ENCODE data around the gene NT5C3B. TPM values are rescaled to one million over a fixed set of nuclear protein-coding genes. Genes with fewer than 3 reads are reported as not detected.

The NT5C3B gene
- total and polyA plus RNA-seq, 10 donors: 17.0 to 62.7 (median 29.5) TPM

GRCh38 chr17:41799366-41799765 is 36.7 kb downstream of the NT5C3B start:
- TF ChIP-seq POLR2AphosphoS5 (IDR thresholded peaks at IDR 0.05) (no peak), POLR2A (IDR thresholded peaks at IDR 0.05) (no peak)
- TF ChIP-seq, protein P1, sequence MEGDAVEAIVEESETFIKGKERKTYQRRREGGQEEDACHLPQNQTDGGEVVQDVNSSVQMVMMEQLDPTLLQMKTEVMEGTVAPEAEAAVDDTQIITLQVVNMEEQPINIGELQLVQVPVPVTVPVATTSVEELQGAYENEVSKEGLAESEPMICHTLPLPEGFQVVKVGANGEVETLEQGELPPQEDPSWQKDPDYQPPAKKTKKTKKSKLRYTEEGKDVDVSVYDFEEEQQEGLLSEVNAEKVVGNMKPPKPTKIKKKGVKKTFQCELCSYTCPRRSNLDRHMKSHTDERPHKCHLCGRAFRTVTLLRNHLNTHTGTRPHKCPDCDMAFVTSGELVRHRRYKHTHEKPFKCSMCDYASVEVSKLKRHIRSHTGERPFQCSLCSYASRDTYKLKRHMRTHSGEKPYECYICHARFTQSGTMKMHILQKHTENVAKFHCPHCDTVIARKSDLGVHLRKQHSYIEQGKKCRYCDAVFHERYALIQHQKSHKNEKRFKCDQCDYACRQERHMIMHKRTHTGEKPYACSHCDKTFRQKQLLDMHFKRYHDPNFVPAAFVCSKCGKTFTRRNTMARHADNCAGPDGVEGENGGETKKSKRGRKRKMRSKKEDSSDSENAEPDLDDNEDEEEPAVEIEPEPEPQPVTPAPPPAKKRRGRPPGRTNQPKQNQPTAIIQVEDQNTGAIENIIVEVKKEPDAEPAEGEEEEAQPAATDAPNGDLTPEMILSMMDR (IDR thresholded peaks at IDR 0.05 in 8 of 11, conservative IDR thresholded peaks at IDR 0.05 in 3 of 11): no peak
- 93 to 96% (median 94%) methylated on average over 8 of the region's 8 CpGs for WGBS, 5 donors
- H3K4me1 ChIP-seq: peaks cover 6 to 28% (median 18%) of the 10 kb centered on the region in 6 donors
- intact Hi-C loops (cut with DNase I; ENCODE audit: low total_unique reads): no loop called here
- DNase-seq: no peak
- no peaks in the 10 kb centered on the region for H3K27me3 ChIP-seq (replicated peaks in 1 of 7)
- no peaks in the 10 kb centered on the region for H3K9me3 ChIP-seq
- no peak overlapping the region for H3K4me3 ChIP-seq
- H3K27ac ChIP-seq: no peak overlapping the region
- H3K36me3 ChIP-seq: no peaks in the 10 kb centered on the region

GRCh38 chr17:41797377-41797776 is 38.7 kb downstream of the NT5C3B start:
- intact Hi-C loops (cut with DNase I; ENCODE audit: low total_unique reads): no loop called here
- Histone ChIP-seq H3K27me3 (replicated peaks in 1 of 7) (peaks cover 0 to 7% (median 0%) of the 10 kb centered on the region in 7 donors), H3K27ac (no peak overlapping the region), H3K4me1 (peaks cover 6 to 27% (median 19%) of the 10 kb centered on the region in 6 donors), H3K36me3 (no peaks in the 10 kb centered on the region), H3K4me3 (no peak overlapping the region), H3K9me3 (no peaks in the 10 kb centered on the region)
- no peak for TF ChIP-seq POLR2AphosphoS5 (IDR thresholded peaks at IDR 0.05)
- no peak for TF ChIP-seq POLR2A (IDR thresholded peaks at IDR 0.05)
- WGBS, 5 donors: 78 to 88% (median 83%) methylated on average over 3 of the region's 3 CpGs
- DNase-seq: no peak

- Histone ChIP-seq H3K27me3 (replicated peaks in 1 of 7) (peaks cover 0 to 7% (median 0%) of the 10 kb centered on the region in 7 donors), H3K4me1 (peaks cover 4 to 22% (median 15%) of the 10 kb centered on the region in 6 donors), H3K36me3 (no peaks in the 10 kb centered on the region), H3K27ac (no peak overlapping the region), H3K4me3 (no peak overlapping the region), H3K9me3 (no peaks in the 10 kb centered on the region)
- 87 to 98% (median 92%) methylated on average over 8 to 10 of the region's 10 CpGs for WGBS, 5 donors
- no peak for TF ChIP-seq POLR2A (IDR thresholded peaks at IDR 0.05)
- TF ChIP-seq POLR2AphosphoS5 (IDR thresholded peaks at IDR 0.05): no peak
- TF ChIP-seq, protein P1 (IDR thresholded peaks at IDR 0.05 in 8 of 11, conservative IDR thresholded peaks at IDR 0.05 in 3 of 11): no peak
- intact Hi-C loops (cut with DNase I; ENCODE audit: low total_unique reads): no loop called here
- no peak for DNase-seq
These were observed 39.7 kb downstream of the NT5C3B start for GRCh38 chr17:41796121-41796895.

- Histone ChIP-seq H3K27ac (no peak overlapping the region), H3K27me3 (replicated peaks in 1 of 7) (peaks cover 0 to 7% (median 0%) of the 10 kb centered on the region in 7 donors), H3K4me1 (peaks cover 0 to 14% (median 6%) of the 10 kb centered on the region in 6 donors), H3K36me3 (no peaks in the 10 kb centered on the region), H3K4me3 (no peak overlapping the region), H3K9me3 (no peaks in the 10 kb centered on the region)
- no peak for DNase-seq
- TF ChIP-seq, protein P1 (IDR thresholded peaks at IDR 0.05 in 8 of 11, conservative IDR thresholded peaks at IDR 0.05 in 3 of 11): no peak
- TF ChIP-seq POLR2AphosphoS5 (IDR thresholded peaks at IDR 0.05) (no peak), POLR2A (IDR thresholded peaks at IDR 0.05) (no peak)
- intact Hi-C loops (cut with DNase I; ENCODE audit: low total_unique reads): no loop called here
- WGBS, 5 donors: 85 to 96% (median 92%) methylated on average over 5 of the region's 5 CpGs
These were observed 41.5 kb downstream of the NT5C3B start for GRCh38 chr17:41794540-41794975.
